Sigmoid colon (tissue), 4 donors: Measurements from ENCODE around the gene ANGEL1.

Experiments
- CTCF ChIP-seq, 4 experiments: fragments of 450-650 bp in 3 of 4; fragments of 200-600 bp in 1 of 4; IDR thresholded peaks; one replicate each; pipeline ENCODE4 v1.5.1; 2016 to 2019; ENCODE audit warnings: antibody characterized with exemption in 4 of 4, mild to moderate bottlenecking in 3 of 4, moderate library complexity in 2 of 4
- EP300 ChIP-seq, 4 donors: sonication (generic); formaldehyde crosslinking; IDR thresholded peaks; one replicate each; pipeline ENCODE4 v1.6.1; 2017; ENCODE audit warnings: antibody characterized with exemption in 4 of 4
- POLR2AphosphoS5 ChIP-seq, 4 donors: sonication (generic); formaldehyde crosslinking; IDR thresholded peaks; one replicate each; pipeline ENCODE4 v1.6.1; 2017; ENCODE audit warnings: antibody characterized with exemption in 4 of 4

DNA sequence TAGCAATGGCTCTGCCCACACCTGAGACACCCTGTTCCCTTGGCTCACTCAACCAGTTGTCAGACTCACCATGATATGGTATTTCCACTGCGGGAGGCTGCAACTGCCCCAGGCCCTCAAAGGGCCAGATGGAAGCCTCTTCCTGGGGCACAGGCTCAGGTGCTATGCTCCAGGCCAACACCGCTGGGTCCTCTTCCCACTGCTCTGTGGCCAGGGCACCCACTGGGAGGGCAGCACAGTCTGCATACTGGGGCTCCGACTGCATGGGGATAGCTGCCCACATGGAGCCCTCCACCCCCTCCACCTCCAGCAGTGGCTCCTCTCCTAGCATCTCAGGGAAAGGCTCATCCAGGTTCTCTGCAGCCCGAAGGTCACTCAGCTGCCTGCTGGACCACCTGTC, 3.7 kb downstream of the ANGEL1 start:
- TF ChIP-seq EP300 (IDR thresholded peaks at IDR 0.05) (no peak), POLR2AphosphoS5 (IDR thresholded peaks at IDR 0.05) (no peak), CTCF (IDR thresholded peaks at IDR 0.05) (no peak)
